HUES64 (cell line): ENCODE data around the gene CPZ.

Source experiments
- H3K27ac ChIP-seq: 2 replicates; pipeline ENCODE4 v1.7.0; 2013; ENCODE audit warnings: low read depth, low read length, inconsistent platforms
- H3K27me3 ChIP-seq: 2 replicates; pipeline ENCODE4 v1.6.1; 2013; ENCODE audit warnings: mild to moderate bottlenecking, low read length; ENCODE audit not compliant: insufficient read depth
- H3K36me3 ChIP-seq: 2 replicates; pipeline ENCODE4 v1.6.1; 2013; ENCODE audit warnings: mild to moderate bottlenecking, low read length; ENCODE audit not compliant: insufficient read depth
- H3K4me1 ChIP-seq: 2 replicates; pipeline ENCODE4 v1.6.1; 2013; ENCODE audit warnings: mild to moderate bottlenecking, low read length, moderate library complexity; ENCODE audit not compliant: insufficient read depth
- H3K4me3 ChIP-seq: 2 replicates; pipeline ENCODE4 v1.5.1; 2013; ENCODE audit warnings: mild to moderate bottlenecking, low read length, moderate library complexity
- H3K9ac ChIP-seq: 2 replicates; pipeline ENCODE4 v1.6.1; 2013; ENCODE audit warnings: mild to moderate bottlenecking, low read depth, low read length
- H3K9me3 ChIP-seq: 2 replicates; pipeline ENCODE4 v1.6.1; 2013; ENCODE audit warnings: low read depth, low read length; ENCODE audit not compliant: insufficient read depth
- WGBS: fragments of 150-250, 120-280 bp; methylation state at CpG from one replicate; pipeline ENCODE4 v1.1.7; 2013; ENCODE audit warnings: missing lambda C conversion rate; 5-methylcytosine and 5-hydroxymethylcytosine counted together

Gene CPZ

DNA sequence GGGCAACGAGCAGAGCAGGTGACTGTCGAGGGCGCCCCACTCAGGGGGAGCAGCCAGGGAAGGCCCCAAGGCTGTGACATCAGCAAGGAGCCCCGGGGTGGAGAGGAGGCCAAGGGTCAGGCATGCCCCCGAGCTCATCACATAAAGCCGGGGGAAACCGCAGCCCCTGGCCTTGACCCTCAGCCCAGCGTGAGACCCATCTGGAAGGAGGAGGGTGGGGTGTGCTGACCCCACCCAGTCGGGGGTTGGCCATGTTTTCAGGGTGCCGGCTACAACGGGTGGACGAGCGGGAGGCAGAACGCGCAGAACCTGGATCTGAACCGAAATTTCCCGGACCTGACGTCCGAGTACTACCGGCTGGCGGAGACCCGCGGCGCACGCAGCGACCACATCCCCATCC lies 13.9 kb downstream of the CPZ start:
- Histone ChIP-seq H3K4me1 (no peaks in the 10 kb centered on the region), H3K27ac (no peak overlapping the region), H3K4me3 (no peak overlapping the region), H3K36me3 (peaks cover 12% of the 10 kb centered on the region), H3K9ac (no peak overlapping the region), H3K27me3 (no peaks in the 10 kb centered on the region), H3K9me3 (no peaks in the 10 kb centered on the region)
- WGBS = 91% methylated on average over 26 of the region's 26 CpGs

DNA sequence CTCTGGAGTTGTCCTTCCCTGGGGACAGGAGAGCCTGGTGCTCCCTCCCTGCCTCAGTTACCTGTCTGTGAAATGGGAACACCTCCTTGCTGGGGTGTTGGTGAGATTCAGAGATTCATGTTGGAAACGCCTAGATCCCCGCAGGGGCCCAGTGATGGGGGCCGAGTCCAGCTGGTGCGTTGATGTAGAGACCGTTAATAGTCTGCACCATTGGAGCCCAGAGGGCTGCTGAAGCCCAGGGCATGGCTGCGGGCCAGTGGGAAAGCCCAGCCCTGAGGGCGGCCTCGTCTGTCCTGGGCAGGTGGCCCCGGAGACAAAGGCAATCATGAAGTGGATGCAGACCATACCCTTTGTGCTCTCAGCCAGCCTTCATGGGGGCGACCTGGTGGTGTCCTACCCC lies 14.4 kb downstream of the CPZ start:
- peaks cover 12% of the 10 kb centered on the region for H3K36me3 ChIP-seq
- no peak overlapping the region for H3K27ac ChIP-seq
- no peak overlapping the region for H3K4me3 ChIP-seq
- H3K9ac ChIP-seq = no peak overlapping the region
- 79% methylated on average over 10 of the region's 10 CpGs for WGBS
- H3K9me3 ChIP-seq = no peaks in the 10 kb centered on the region
- H3K27me3 ChIP-seq = no peaks in the 10 kb centered on the region
- no peaks in the 10 kb centered on the region for H3K4me1 ChIP-seq

DNA sequence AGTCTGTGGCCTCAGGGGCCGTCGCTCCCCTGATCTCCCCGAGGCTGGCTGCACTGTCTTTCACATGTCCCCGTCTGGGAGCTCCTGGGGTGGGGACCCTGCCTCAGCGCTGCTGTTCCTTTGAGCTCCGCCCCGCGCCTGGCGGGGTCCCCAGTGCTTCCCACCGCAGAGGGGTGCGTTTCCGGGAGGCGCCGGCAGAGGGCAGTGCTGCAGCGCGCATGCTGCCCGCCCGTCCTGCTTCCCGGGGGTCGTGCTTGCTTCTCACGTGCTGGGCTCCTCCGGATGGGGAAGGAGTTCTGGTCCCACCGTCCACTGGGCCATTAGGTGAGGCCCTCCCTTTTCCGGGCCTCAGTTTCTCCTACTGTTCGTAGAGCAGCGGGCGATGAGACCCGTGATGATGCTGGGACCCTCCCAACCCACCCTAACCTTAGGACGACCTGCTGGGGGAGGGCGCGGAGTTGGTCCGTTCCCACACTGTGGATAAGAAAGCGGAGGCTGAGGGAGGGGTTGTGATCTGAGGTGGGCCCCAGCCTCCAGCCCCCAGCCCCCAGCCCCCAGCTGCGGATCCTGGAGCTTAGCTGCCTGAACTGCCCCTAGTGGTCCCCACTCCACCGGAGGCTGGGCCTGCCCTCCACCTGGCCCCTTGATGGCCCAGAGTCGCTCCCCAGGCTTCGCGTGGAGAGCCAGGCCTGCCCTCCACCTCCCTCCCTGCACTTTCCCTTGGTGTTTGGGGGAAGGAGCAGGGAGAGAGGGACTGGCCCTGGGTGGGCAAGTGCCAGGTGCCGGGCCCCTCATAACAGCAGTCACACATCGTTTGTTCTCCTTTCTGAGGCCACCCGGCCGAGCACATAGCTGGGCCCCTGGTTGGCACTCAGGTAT lies 15.3 kb downstream of the CPZ start:
- H3K4me3 ChIP-seq = no peak overlapping the region
- no peaks in the 10 kb centered on the region for H3K27me3 ChIP-seq
- no peak overlapping the region for H3K9ac ChIP-seq
- no peaks in the 10 kb centered on the region for H3K9me3 ChIP-seq
- H3K27ac ChIP-seq = no peak overlapping the region
- 13% methylated on average over 35 of the region's 42 CpGs for WGBS
- H3K36me3 ChIP-seq = peaks cover 12% of the 10 kb centered on the region
- no peaks in the 10 kb centered on the region for H3K4me1 ChIP-seq

DNA sequence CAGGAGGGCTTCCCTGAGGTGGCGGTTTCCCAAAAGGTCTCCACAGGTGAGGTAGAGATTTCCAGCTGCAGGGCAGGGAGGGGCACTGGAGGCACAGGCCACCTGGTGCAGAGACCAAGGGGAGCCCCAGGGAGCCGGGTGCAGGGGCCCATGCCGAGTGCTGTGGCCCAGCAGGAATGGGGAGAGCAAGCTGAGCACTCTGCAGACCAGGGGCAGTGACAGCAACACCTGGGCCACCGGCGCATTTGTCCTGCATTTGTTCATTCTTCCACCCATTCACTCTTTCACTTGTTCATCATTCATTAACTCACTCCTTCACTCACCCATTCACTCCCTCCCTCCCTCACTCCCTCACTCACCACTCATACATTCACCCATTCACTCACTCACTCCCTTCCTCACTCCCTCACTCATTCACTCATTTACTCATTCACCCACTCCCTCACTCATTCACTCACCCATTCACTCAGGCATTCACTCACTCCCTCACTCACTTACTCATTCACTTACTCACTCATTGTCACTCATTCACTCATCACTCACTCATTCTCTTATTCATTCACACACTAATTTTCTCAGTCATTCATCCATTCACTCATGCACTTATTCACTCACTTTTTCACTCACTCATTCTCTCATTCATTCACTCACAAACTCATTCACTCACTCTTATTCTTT lies 16.3 kb downstream of the CPZ start:
- Histone ChIP-seq H3K27ac (no peak overlapping the region), H3K9ac (no peak overlapping the region), H3K4me3 (no peak overlapping the region), H3K9me3 (no peaks in the 10 kb centered on the region), H3K4me1 (no peaks in the 10 kb centered on the region), H3K36me3 (peaks cover 7% of the 10 kb centered on the region), H3K27me3 (no peaks in the 10 kb centered on the region)
- WGBS = 78% methylated on average over 5 of the region's 5 CpGs

DNA sequence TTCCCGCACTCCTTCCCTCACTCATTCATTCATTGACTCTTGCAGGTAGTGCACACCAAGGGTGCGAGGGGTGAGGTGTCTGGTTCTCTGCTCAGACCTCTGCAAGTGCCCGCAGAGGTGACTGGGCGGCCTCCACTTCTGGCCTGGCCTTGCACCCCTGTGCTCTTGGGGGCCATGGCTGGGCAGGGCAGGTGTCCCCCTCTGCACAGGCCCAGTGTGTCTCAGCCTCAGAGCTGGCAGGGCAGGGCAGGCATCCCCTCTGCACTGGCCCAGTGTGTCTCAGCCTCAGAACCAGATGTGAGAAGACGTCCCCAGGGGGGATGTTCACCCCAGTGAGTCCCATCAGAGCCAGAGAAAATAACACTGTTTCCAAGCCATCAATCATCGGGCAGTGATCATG lies 16.8 kb downstream of the CPZ start:
- no peaks in the 10 kb centered on the region for H3K27me3 ChIP-seq
- H3K27ac ChIP-seq = no peak overlapping the region
- H3K36me3 ChIP-seq = peaks cover 9% of the 10 kb centered on the region
- H3K4me3 ChIP-seq = no peak overlapping the region
- 89% methylated on average over 6 of the region's 6 CpGs for WGBS
- H3K9me3 ChIP-seq = no peaks in the 10 kb centered on the region
- H3K4me1 ChIP-seq = no peaks in the 10 kb centered on the region
- H3K9ac ChIP-seq = no peak overlapping the region

DNA sequence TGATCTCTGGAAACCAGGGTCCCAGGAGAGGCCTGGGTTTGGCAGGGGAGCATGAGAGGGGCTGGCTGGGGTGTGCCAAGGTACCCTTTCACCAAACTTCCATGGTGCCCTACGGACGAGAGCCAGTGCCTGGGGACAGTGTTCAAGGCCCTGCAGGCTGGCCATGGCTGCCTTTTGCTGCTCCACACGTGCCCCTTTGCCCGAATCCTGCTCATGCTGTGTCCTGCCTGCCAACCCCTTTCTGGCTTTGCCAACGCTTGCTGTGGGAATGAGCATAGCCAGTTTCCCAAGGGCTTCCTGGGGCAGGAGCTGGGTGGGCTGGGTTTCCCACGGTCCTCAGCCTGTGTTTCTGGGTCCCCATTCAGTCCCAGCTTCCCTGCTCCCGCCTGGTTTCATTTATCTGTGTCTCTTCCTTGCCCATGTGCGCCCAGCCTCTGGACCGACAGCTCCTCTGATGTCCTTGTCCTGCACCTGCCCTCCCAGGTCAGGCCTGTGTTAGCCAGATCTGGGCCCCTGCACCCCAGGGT lies 17.3 kb downstream of the CPZ start:
- no peaks in the 10 kb centered on the region for H3K4me1 ChIP-seq
- WGBS = 84% methylated on average over 9 of the region's 9 CpGs

DNA sequence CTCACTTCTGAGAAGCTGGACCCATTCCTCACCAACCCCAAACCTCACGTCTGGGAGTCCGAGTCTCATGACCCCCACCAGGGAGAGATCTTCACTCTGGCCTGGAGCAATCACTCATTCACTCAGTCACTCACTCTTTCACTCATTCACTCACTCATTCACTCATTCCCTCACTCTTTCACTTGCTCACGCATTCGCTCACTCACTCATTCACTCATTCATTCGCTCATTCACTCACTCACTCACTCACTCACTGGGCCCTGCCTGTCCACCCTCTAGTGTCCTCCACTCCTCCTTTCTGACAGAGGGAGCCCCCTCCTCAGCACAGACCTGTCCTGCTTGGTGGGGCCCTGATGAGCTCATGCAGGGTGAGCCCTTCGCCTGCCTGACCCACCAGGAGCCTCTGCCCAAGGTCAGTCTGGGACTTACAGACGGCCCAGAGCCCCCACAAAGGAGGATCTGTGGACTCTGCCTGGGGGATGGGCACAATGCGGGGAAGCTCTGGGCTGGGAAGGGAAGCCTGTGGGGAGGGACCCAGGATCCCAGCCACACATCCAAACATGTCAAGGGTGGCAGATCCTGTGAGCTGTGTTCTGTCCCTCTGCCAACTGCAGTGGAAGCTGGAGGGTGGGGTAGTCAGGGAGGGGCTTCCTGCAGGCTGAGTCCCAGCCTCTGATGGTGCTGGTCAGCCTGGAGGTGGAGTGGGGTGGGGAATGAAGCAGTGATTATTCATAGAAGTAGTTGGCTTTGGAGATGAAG lies 18.5 kb downstream of the CPZ start:
- H3K4me3 ChIP-seq = no peak overlapping the region
- 89% methylated on average over 8 of the region's 8 CpGs for WGBS
- no peak overlapping the region for H3K9ac ChIP-seq
- H3K36me3 ChIP-seq = peaks cover 6% of the 10 kb centered on the region
- no peaks in the 10 kb centered on the region for H3K9me3 ChIP-seq
- no peaks in the 10 kb centered on the region for H3K27me3 ChIP-seq
- H3K4me1 ChIP-seq = no peaks in the 10 kb centered on the region
- no peak overlapping the region for H3K27ac ChIP-seq

More for the DNA sequence above, 17.3 kb downstream of the CPZ start:
- no peaks in the 10 kb centered on the region for H3K9me3 ChIP-seq
- H3K36me3 ChIP-seq = peaks cover 13% of the 10 kb centered on the region
- H3K27ac ChIP-seq = no peak overlapping the region
- no peak overlapping the region for H3K4me3 ChIP-seq
- H3K27me3 ChIP-seq = no peaks in the 10 kb centered on the region
- H3K9ac ChIP-seq = no peak overlapping the region

DNA sequence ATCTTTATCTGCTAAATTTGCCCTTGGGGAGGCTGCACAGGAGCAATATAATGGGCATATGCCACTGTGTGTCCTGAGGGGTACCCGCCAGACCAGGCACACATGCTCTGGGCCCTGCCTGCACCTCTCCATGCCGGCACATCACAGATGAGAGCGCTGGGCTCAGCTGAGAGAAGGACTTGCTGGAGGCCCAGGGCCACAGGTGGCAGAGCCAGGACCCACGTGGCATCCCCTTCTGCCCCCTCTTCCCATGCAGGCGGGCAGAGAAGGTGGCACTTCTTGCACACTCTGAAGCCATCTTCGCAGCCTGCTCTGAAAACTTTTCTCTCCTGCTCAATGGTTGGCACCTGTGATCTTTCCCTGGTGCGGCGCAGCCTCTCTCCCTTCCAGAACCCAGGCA lies 20.1 kb downstream of the CPZ start:
- Histone ChIP-seq H3K4me1 (no peaks in the 10 kb centered on the region), H3K9me3 (no peaks in the 10 kb centered on the region), H3K27me3 (no peaks in the 10 kb centered on the region), H3K9ac (no peak overlapping the region), H3K27ac (no peak overlapping the region), H3K36me3 (peaks cover 6% of the 10 kb centered on the region), H3K4me3 (no peak overlapping the region)
- 94% methylated on average over 8 of the region's 8 CpGs for WGBS

DNA sequence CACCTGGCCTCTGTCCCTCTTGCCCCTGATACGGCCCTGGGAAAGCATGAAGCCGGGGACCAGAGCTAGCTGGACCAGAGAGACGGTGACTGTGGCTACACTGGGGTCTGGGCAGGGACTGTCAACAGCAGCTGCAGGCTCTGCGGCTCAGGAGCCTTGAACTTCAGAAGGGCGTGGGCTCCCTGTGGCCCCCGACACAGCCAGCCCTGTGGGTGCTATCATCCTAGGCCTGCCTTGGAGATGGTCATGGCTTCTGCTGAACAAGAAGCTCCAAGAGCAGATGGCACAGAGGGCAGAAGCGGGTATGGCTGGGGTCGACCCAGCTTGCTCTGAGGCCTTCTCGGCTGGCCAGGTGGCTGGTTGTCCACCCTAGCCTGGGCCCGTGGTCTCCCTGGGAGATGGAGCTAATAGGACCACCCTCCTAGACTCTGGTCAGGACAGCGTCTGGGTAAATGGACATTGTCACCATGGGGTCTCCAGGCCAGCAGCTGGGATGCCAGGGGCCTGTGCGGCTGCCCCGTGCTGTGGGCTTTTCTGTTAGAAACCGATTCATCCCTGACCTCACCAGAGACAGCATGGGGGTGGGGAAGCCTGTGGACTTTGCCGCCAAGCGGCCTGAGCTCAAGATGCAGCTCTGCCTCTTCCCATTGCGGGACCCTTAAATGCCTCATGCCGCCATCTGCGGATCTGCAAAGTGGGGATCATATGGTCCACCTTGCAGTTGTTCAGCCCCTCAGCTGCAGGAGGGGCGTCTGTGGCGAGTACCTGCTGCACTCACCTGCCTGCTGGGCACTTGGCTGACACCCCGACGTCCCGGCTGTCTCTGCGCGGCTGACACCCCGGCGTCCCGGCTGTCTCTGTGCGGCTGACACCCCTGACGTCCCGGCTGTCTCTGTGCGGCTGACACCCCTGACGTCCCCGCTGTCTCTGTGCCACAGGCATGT lies 21.1 kb downstream of the CPZ start:
- H3K27me3 ChIP-seq = no peaks in the 10 kb centered on the region
- no peaks in the 10 kb centered on the region for H3K4me1 ChIP-seq
- H3K4me3 ChIP-seq = no peak overlapping the region
- no peak overlapping the region for H3K9ac ChIP-seq
- 94% methylated on average over 35 of the region's 35 CpGs for WGBS
- peaks cover 6% of the 10 kb centered on the region for H3K36me3 ChIP-seq
- no peaks in the 10 kb centered on the region for H3K9me3 ChIP-seq
- H3K27ac ChIP-seq = no peak overlapping the region

DNA sequence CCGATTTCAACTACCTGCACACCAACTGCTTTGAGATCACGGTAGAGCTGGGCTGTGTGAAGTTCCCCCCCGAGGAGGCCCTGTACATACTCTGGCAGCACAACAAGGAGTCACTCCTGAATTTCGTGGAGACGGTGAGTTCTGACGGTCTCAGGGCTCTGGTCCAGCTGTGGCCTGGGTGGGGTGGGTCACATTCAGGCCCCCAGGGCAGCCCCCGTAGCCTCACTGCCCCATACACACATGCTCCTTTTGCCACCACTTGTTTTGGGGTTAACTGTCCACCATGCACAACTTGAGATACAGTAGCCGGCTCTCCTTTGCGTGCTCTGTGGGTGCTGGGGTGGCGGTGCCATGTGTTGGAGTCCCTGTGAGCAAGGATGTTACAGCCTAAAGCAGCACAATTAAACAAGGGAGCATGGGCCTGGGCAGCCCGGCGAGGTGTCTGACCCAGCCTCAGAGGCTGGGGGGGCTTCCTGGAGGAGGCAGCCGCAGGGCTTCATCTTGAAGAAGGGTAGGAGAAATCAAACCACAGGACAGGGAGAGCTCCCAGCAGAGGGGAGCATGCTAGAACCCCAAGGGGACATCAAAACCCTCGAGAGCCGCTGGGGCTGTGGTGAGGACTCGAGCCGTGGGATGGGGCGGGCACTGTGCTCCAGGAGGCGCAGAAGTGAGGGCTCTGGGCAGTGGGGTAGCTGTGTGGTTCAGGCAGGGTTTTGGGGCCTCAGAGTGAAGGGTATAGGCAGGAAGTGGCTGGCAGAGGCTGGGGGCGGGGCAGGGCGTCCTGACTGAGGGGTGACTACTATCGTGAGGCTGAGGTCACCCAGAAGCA lies 22.0 kb downstream of the CPZ start:
- H3K4me3 ChIP-seq = no peak overlapping the region
- no peak overlapping the region for H3K9ac ChIP-seq
- peaks cover 6% of the 10 kb centered on the region for H3K36me3 ChIP-seq
- H3K27me3 ChIP-seq = no peaks in the 10 kb centered on the region
- H3K27ac ChIP-seq = no peak overlapping the region
- no peaks in the 10 kb centered on the region for H3K9me3 ChIP-seq
- H3K4me1 ChIP-seq = no peaks in the 10 kb centered on the region
- WGBS = 93% methylated on average over 22 of the region's 22 CpGs
